GM18498 (cell line): ENCODE data around the gene ZSCAN22.
A peak's percentile ranks its signal among the peaks of the same experiment; 100 is the strongest.
"Not testable (repeated sequence)": the region's sequence is repeated elsewhere in the genome, so short reads cannot be mapped to it uniquely, and the experiment has no call there.

Source experiments
- ATAC-seq: cut with Tn5 transposase; IDR thresholded peaks from one replicate; pipeline ENCODE4 v1.9.1; 2021; ENCODE audit warnings: mild to moderate bottlenecking, moderate library complexity; ENCODE audit not compliant: unreplicated experiment

ZSCAN22 gene

DNA sequence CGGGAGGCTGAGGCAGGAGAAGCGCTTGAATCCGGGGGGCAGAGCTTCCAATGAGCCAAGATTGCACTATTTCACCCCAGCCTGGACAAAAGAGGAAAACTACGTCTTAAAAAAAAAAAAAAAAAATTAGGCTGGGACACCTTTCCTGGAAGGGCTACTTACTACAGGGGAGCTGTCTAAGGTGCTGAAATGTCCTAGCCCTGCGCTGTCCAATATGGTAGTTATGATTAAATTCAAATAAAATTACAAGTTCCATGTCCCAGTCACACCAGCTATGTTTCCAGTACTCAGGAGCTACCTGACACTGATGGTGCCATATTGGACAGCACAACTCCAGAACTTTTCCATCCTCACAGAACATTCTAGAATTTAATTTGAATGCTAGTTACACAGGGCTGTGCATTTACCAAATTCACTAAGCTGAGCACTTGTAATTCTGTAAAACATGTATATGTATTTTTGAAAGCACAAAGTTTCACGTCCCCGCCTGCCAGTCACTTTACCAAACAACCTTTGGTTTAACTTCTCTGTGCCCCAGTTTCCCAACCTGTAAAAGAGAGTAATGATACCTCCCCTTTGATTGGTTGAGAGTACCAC, 9.2 kb upstream of the ZSCAN22 start:
- ATAC-seq = no peak

DNA sequence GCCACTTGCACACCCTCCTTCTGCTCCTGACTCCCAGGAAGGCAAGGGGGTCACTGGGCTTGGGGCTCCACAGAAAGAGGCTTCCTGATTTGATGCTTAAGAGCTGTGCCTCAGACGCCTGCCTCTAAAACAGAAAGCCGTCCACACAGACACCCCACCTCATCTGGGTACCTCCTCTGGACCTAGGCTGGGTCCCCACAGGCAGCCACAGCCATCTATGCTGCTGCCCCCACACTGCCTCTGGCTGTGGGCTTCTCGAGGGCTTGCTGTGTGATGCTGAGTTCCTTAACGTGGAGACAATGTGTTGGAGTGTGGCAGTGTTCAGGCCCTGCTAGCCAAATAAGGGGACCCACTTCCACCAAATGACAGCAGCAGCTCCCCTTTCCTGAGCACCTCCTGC, 8.5 kb upstream of the ZSCAN22 start:
- ATAC-seq = no peak

DNA sequence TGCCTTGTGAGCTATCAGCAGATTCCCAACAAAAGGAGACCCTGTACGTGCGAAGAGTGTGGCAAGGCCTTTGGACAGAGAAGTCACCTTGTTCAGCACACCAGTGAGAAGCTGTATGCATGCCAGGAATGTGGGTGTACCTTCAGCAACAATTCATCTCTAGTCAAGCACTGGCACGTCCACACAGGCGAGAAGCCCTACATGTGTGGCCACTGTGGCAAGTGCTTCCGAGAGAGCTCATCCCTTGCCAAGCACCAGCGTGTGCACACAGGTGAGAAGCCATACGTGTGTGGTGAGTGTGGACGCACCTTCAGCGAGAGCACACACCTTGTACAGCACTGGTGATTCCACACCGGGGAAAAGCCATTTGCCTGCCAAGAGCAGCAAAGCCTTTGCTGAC, 7.6 kb upstream of the ZSCAN22 start:
- no peak for ATAC-seq

DNA sequence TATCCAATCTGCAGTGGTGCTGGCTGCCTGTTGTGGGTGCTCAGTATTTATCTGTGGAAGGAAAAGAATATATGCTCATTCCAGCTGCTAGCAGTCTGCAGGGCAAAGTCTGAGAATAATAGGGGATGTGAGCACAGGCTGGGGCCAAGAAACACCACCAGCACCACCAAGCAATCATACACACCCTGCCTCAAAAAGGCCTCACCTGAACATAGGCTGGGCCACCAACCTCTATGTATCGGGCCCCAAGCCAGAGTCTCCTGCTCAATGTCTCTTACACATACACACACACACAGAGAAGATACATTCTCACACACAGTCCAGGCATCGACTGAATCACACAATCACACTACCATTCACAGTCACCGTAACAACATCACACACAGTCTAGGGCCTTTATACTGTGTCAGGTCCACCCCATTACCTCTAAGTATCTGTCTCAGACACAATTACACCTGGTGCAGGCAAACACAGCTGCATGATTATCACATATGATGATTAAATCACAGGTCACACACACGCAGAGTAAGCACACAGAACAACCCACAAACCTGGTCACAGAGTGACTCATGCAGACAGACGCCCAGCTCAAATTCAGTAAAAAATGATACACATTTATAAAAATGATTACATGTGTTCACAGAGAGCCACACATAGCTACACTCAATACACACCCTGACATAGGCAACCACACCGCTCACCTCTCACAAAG, 1.3 kb upstream of the ZSCAN22 start:
- ATAC-seq = no peak

DNA sequence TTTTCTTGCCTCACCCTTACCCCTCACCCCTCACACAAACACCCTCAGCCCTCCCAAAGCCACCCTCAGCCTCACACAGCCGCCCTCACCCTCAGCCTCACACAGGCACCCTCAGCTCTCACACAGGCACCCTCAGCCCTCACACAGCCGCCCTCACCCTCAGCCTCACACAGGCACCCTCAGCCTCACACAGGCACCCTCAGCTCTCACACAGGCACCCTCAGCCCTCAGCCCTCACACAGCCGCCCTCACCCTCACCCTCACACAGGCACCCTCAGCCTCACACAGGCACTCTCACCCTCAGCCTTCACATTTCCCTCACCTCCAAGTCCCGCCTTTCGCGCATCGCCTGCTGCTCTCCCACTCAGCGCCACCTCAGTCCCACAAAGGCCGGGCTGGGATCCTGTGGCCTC, 287 bp upstream of the ZSCAN22 start:
- no peak for ATAC-seq

DNA sequence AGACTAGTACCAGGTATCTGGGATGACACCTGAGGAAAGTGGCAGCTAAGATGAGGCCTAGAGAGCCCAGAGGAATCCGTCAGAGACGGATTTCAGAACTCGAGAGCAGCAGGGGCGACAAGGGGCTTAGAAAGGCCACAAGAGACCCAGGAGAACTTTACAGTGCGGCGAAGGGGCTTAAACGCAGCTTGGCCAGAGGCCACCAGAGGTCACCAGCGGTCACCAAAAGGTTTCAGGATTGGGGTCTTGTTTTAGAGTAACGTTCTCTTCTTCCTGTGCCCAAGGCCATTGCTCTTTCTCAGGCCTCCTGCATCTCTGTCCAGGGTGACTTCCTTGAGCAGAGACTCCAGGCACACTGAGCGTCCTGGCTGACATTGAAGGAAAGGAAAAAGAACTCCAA, 2.2 kb downstream of the ZSCAN22 start:
- ATAC-seq = no peak

DNA sequence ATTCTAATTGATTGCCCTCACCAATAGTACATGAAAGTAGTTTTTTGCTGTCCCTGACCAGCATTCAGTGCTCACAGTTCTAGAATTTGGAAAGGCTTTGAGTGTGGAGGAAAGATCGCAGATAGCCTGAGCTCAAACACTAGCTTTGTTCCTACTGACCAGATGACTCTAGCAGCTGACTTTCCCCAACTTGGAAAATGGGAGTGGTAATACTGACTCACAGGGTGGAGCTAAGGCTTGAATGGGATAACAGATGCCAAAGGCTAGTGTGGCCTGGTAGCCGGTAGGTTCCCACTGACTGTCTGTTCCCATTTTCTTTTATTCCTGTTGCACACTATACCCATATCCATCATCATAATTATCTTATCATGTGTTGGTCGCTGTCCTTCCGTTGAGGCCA, 3.7 kb downstream of the ZSCAN22 start:
- no peak for ATAC-seq

DNA sequence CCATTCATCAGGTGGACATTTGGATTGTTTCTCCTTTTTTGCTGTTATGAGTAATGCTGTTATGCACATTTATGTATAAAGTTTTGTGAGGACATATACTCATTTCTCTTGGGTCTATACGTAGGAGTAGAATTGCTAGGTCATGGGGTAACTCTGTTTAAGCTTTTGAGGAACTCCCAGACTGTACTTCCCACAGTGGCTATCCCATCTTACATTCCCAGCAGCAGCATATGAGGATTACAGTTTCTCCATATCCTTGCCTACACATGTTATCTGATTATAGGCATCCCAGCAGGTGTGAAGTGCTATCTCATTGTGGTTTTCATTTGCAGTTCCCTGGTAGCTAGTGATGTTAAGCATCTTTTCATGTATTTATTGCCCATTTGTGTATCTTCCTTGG, 5.9 kb downstream of the ZSCAN22 start:
- no peak for ATAC-seq

DNA sequence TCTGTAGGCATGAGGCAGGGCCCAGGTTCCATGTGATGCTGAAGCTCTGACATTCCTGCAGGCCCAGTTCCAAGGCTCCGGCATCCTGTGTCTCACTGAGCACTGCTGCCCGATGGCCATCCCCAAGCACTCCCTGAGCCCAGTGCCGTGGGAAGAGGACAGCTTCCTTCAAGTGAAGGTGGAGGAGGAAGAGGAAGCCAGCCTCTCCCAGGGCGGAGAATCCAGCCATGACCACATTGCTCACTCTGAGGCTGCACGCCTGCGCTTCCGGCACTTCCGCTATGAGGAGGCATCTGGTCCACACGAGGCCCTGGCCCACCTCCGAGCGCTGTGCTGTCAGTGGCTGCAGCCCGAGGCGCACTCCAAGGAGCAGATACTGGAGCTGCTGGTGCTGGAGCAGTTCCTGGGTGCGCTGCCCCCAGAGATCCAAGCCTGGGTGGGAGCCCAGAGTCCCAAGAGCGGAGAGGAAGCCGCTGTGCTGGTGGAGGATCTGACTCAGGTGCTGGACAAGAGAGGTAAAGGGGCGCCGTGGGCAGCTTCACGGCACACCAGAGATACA, 8.0 kb downstream of the ZSCAN22 start:
- no peak for ATAC-seq

DNA sequence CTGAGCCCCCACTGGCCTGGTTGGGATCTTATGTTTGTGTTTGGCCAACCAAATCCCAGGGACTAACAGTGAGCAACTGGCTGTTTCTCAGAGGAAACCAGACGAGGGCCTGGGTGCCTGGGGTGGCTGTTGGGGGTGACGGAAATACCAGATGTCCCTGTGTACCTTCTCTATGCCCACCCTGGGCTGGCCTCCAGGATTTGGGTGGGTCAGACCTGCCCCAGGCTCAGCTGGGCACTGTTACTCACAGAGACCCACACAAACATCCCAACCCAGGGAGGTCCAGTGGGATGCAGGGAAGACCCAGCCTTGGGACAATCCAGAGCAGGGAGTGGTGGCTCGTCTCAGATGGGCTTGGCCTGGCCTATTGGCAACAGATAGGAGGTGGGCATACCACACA, 8.8 kb downstream of the ZSCAN22 start:
- ATAC-seq = no peak

DNA sequence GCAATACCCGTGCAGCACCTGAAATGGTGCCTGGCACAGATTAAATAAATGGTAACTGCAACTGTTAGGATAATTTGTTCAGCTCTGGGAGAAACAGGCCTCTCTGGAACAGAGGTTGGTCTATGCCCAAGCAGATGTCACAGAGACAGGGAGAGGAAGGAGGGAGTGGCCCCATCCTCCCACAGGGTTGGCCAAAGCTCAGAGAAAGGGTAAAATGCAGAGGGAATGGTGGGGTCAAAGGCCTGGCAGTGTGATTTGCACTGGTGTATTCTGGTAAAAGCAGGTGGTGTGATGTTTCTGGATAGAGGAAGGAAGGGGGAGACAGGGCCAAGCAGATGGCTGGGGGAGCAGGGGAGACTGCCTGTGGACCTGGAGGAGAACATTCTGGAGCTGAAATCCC, 9.4 kb downstream of the ZSCAN22 start:
- ATAC-seq = no peak

DNA sequence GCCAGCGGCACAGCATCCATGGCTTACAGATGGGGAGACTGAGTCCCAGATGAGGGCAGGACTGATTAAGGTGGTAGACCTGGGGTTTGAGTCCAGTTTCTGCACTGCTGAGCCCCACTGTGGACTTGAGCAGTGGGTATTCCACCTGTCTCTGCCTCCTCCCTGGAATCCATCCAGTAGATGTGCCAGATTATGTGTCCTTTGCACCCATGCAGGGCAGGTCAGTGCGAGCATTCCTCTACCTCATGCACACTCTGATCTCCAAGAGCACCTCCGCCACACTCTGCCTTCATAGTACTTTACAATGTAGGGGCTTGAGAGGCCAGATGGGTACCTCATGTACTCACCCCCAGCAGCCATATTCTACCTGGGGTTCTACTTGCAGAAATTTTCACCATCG, 10.0 kb downstream of the ZSCAN22 start:
- no peak for ATAC-seq

DNA sequence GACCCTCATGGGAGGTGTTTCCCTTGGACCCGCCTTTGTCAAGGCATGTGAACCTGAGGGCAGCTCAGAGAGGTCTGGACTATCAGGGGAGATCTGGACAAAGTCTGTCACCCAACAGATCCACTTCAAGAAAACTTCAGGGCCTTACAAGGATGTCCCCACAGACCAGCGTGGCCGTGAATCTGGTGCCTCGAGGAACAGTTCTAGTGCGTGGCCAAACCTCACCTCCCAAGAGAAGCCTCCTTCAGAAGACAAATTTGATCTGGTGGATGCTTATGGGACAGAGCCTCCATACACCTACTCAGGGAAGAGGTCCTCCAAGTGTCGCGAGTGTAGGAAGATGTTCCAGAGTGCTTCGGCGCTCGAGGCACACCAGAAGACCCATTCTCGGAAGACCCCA, 11.5 kb downstream of the ZSCAN22 start:
- ATAC-seq = no peak

DNA sequence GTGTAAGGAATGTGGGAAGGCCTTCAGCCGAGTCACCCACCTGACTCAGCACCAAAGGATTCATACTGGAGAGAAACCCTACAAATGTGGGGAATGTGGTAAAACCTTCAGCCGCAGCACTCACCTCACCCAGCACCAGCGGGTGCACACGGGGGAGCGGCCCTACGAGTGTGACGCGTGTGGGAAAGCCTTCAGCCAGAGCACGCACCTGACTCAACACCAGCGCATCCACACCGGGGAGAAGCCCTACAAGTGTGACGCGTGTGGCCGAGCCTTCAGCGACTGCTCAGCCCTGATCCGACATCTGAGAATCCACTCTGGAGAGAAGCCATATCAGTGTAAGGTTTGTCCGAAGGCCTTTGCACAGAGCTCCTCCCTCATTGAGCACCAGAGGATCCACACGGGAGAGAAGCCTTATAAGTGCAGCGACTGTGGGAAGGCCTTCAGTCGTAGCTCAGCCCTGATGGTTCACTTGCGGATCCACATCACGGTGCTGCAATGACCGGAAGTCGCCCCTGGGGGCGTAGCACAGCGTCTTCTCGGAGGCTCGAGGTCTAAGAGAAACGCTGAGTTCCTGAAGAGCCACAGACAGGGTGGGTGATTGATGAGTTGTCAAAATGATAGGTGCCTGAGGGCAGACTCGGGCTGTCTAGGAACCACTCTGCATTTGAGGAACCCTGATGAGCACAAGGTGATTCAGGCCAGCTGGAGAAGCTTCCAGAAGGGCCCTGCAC, 12.2 kb downstream of the ZSCAN22 start:
- ATAC-seq = no peak

DNA sequence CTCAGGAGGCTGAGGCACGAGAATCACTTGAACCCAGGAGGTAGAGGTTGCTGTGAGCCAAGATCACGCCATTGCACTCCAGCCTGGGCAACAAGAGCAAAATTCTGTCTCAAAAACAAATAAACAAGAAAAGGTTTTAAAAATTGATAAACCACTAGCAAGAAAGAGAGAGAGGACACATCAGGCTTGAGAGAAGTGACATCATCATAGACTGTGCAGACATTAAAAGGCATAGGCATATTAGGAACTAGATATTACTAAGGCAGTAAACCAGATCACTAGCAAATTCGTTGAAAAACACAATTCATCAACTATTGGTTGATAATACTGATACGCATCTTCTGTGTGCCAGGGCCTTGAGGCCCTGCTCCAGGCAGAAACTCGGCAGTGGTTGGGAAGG, 18.8 kb downstream of the ZSCAN22 start:
- ATAC-seq = no peak

DNA sequence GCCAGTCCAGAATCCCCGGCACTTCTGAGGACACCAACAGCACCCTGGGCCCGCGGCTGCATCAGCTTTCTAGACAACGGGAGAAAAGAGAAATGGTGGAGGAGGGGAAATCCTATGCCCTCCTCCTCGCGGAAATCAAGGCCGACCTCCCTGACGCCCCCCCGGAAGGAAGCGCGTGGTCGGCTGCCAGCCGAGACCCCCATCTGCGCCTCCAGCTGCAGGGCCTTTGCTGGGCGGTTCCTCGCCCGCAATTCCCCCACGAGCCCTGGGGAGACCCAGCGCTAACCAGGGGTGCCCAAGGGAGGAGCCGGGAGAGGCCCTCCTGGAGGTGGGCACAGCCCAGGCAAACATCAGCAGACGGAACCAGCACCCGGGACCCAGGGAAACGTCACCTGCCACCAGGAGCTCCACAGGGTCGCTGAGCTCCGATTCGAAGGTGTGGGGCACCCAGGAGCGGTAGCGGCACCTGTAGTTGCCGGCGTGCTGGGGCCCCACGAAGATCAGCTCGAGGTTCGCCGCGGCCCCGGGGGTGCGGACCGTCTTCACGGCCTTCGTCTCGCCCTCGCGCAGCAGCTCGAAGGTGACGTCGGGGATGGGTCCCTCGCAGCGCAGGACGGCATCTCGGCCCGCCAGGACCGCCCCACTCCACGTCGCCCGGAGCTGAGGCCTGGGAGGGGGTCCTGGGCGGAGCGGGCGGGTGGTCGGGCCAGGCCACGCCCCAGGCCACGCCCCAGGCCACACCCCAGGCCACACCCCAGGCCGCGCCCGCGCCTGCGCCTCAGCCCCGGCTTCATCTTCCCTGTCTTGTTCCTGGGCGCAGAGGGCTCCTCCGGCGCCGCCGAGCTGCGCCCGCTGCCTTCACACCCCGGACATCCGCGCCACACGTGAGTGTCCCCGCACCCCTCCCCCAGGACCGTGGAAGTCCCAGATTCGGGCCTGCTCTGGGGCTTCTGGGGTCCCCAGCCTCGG, 20.5 kb downstream of the ZSCAN22 start:
- peak; percentile 90 for ATAC-seq

DNA sequence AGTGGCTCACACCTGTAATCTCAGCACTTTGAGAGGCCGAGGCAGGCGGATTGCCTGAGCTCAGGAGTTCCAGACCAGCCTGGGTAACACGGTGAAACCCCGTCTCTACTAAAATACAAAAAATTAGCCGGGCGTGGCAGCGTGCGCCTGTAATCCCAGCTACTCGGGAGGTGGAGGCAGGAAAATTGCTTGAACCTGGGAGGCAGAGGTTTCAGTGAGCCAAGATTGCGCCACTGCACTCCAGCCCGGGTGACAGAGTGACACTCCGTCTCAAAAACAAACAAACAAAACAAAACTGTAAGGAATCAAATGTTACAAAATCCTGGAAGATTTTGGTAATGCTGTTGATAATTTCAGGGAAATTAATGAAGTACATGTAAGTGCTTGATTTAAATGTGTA, 21.3 kb downstream of the ZSCAN22 start:
- not testable (repeated sequence) for ATAC-seq

DNA sequence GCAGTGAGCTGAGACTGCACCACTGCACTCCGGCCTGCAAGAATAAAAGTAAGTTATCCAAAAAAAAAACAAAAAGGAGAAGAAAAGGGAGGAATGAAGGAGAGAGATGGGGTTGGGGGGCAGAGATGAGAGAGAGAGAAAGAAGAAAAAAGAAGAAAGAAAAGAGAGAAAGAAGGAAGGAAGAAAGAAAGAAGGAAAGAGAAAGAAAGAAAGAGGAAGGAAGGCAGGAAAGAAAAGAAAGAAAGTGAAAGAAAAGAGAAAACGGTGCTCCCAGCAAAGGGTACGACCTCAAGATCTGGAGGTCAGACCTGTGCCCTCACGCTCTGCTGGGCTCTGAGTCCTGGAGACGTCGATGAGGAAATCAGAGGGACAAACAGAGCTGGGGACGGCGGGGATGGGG, 22.8 kb downstream of the ZSCAN22 start:
- ATAC-seq = no peak

DNA sequence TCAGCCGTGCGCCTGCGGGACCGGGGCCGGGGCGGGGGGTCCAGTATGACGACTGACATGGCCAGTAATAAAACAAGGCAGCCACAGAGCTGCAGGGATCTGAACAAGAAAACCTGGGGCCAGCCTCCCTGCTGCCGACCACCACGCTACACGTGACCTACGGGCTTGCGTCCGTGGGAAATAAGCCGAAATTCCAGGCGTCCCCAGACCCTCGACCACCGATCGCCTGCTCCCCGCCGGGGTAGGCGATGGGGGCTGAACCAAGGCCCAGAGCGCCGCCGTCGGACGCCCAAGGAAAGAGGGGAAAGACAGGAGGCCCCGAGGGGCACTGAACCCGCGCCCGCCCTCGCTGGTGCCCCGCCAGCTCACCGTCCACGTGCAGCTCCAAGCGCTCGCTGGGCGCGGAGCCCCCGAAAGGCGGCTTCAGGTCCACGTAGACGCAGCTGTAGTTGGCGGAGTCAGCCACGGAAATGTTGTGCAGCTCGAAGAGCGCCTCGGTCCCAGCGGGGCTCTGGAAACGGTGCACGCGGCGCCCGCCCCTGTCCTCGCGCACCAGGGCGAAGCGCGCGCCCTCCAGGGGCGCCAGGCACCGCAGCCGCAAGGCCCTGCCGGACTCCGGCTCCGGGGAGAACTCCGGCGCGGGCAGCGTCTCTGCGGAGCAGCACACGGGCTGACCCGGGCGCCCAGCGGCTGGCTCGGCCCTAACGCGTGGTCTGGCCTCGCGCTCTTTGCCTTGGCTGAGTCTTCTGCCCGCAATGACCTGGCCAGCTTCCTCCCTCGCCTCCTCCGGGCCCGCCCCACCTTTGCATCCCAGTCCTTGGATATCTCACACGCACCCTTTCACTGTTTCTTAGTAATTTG, 23.4 kb downstream of the ZSCAN22 start:
- no peak for ATAC-seq
